ENCODE data around the gene ZNF605.
"Not testable (repeated sequence)": the region's sequence is repeated elsewhere in the genome, so short reads cannot be mapped to it uniquely, and the experiment has no call there.

ZNF605 gene

DNA sequence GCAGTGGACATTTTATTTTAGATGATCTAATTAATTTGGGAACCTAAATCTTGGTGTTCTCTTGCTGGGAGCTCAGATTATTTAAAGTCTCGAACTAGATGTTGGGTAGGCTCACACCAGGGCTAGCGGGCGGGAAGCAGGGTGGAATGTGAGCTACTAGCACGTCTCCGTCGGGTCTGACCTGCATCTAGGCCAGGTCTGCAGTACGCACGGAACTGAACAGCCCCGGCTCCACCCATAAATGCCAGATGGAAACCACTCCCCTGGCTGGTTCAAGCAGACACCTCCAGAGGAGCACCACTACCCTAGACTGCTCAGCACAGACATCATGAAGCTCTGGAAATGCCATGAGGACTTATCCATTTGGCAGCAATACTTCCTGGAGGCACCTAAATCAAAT lies 10.3 kb downstream of the ZNF605 start:
- TF ChIP-seq, protein P1, sequence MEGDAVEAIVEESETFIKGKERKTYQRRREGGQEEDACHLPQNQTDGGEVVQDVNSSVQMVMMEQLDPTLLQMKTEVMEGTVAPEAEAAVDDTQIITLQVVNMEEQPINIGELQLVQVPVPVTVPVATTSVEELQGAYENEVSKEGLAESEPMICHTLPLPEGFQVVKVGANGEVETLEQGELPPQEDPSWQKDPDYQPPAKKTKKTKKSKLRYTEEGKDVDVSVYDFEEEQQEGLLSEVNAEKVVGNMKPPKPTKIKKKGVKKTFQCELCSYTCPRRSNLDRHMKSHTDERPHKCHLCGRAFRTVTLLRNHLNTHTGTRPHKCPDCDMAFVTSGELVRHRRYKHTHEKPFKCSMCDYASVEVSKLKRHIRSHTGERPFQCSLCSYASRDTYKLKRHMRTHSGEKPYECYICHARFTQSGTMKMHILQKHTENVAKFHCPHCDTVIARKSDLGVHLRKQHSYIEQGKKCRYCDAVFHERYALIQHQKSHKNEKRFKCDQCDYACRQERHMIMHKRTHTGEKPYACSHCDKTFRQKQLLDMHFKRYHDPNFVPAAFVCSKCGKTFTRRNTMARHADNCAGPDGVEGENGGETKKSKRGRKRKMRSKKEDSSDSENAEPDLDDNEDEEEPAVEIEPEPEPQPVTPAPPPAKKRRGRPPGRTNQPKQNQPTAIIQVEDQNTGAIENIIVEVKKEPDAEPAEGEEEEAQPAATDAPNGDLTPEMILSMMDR (IDR thresholded peaks at IDR 0.05), result no peak
- H3K4me3 ChIP-seq, result no peak overlapping the region
- DNase-seq (ENCODE audit: low spot score), result no peak
- no peak overlapping the region for H3K27ac ChIP-seq

DNA sequence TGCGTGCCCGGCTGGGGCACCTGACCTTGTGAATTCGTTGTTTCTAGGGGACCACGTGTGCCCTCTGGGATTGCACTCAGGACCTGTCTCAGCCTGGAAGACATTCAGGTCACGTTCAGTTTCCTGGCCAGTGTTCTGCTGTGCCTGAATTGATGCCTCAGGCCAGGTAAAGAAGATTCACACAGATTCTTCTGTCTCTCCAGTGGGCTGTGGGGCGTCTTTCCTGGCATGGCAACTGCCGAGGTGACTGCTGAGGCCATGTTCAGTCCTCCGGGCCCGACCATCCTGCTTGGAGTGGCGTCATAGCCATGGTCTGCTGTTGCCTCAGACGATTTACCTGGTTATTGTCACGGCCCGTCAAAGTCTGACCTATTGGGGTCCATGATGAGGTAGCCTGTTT lies 13.5 kb downstream of the ZNF605 start:
- no peak overlapping the region for H3K27ac ChIP-seq
- TF ChIP-seq, protein P1 (IDR thresholded peaks at IDR 0.05), result no peak
- H3K4me3 ChIP-seq, result peak overlapping the region; percentile 12
- DNase-seq (ENCODE audit: low spot score), result no peak

DNA sequence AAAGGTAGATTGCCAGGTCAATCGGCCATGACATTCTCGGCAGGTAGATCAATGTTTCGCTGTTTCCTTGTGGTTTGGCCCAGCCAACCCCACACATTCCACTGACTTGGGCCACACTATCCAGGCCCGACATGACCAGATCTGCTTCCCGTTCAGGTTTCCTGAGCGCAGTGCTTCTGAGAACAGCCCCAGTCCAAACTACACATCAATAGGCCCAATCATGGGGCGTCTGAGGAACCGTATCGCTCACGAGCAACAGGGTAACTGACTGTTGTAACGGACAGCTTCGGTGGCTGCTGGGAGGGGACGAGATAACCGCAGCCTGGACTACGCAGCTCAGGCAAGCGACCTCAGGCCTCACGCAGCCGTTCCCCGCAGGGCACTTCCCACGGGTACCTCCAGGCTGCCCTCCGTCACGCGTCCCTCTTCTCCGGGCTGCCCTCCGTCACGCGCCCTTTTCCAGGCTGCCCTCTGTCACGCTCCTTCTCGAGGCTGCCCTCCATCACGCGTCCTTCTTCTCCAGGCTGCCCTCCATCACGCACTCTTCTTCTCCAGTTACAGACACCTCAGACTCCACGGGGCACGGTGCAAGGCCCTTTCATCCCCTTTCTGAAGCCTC lies 14.7 kb downstream of the ZNF605 start:
- Histone ChIP-seq H3K27ac (no peak overlapping the region), H3K4me3 (peak overlapping the region; percentile 34)
- DNase-seq (ENCODE audit: low spot score), result no peak
- TF ChIP-seq, protein P1 (IDR thresholded peaks at IDR 0.05), result no peak

GRCh38 chr12:132940071-132940719 lies 15.9 kb downstream of the ZNF605 start:
- no peak overlapping the region for H3K4me3 ChIP-seq
- TF ChIP-seq, protein P1 (IDR thresholded peaks at IDR 0.05), result no peak
- no peak for DNase-seq (ENCODE audit: low spot score)
- H3K27ac ChIP-seq, result no peak overlapping the region

DNA sequence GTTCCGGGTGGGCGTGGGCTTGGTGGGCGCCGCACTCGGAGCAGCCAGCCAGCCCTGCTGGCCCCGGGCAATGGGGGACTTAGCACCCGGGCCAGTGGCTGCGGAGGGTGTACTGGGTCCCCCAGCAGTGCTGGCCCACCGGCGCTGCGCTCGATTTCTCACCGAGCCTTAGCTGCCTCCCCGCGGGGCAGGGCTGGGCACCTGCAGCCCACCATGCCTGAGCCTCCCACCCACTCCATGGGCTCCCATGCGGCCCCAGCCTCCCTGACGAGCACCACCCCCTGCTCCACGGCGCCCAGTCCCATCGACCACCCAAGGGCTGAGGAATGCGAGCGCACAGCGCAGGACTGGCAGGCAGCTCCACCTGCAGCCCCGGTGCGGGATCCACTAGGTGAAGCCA lies 17.3 kb downstream of the ZNF605 start:
- H3K27ac ChIP-seq; H3K4me3 ChIP-seq; DNase-seq (ENCODE audit: low spot score): not testable (repeated sequence)

DNA sequence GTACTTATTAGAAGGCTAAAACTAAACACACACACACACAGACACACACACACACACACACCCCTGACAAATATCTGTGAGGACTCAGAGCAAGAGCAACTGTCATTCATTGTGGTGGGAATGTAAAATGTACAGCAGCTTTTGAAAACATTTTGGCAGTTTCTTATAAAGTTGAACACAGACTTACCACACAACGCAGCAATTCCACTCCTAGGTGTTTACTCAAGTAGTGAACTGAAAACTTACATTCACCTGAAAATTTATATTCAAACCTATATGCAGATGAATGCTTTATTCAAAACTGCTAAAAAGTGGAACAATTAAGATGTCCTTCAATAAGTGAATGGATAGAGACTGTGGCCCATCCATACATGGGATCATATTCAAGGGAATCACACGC lies 18.6 kb downstream of the ZNF605 start:
- TF ChIP-seq, protein P1 (IDR thresholded peaks at IDR 0.05), result no peak
- H3K4me3 ChIP-seq, result no peak overlapping the region
- DNase-seq (ENCODE audit: low spot score), result no peak
- no peak overlapping the region for H3K27ac ChIP-seq

GRCh38 chr12:132936921-132937320 lies 19.2 kb downstream of the ZNF605 start:
- DNase-seq (ENCODE audit: low spot score); H3K4me3 ChIP-seq; H3K27ac ChIP-seq: not testable (repeated sequence)

DNA sequence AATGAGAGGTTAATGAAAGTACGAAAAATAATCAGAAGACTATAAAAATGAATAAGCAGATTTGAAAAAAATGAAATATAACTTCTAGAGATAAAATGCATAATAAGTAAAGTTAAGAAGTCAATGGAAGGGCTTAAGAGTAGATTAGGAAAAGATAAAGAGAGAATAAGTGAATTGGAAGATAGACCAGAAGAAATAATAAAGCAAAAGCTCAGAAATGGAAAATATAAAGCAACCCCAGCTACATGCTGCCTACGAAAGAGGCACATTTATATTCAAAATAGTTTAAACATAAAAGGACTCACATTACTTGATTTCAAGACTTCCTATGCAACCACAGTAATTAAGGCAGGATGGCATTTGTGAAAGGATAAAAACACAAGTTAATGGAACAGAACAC lies 19.9 kb downstream of the ZNF605 start:
- no peak for DNase-seq (ENCODE audit: low spot score)
- H3K4me3 ChIP-seq, result no peak overlapping the region
- TF ChIP-seq, protein P1 (IDR thresholded peaks at IDR 0.05), result no peak
- H3K27ac ChIP-seq, result no peak overlapping the region

Data from coronary artery (tissue), 2 donors.